HG02840 (cell line): Measurements from ENCODE around the gene COMMD1.
"Not testable (repeated sequence)": the region's sequence is repeated elsewhere in the genome, so short reads cannot be mapped to it uniquely, and the experiment has no call there.

Experiments
- ATAC-seq: cut with Tn5 transposase; IDR thresholded peaks from one replicate; pipeline ENCODE4 v1.9.1; 2021; ENCODE audit warnings: mild to moderate bottlenecking, moderate library complexity, moderate number of reproducible peaks; ENCODE audit not compliant: unreplicated experiment, low FRiP score

Gene COMMD1

DNA sequence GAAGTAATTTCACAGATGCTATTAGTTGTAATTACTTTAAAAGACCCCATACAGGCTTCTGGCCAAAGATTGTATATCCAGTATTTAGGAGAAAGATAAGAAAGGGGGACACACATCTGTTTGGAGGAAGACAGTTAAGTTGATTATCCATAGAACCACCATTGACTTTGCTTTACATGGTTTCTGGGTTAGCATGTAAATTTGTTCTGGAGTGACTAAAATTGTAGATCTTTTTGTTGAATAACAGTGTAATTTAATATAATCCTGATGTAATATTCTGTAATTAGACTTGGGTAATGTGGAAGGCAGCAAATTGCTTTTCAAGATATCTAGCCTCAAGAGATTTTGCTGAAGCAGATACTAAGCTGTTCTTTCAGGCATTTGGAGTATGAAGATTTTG lies 17.2 kb downstream of the COMMD1 start:
- no peak for ATAC-seq

DNA sequence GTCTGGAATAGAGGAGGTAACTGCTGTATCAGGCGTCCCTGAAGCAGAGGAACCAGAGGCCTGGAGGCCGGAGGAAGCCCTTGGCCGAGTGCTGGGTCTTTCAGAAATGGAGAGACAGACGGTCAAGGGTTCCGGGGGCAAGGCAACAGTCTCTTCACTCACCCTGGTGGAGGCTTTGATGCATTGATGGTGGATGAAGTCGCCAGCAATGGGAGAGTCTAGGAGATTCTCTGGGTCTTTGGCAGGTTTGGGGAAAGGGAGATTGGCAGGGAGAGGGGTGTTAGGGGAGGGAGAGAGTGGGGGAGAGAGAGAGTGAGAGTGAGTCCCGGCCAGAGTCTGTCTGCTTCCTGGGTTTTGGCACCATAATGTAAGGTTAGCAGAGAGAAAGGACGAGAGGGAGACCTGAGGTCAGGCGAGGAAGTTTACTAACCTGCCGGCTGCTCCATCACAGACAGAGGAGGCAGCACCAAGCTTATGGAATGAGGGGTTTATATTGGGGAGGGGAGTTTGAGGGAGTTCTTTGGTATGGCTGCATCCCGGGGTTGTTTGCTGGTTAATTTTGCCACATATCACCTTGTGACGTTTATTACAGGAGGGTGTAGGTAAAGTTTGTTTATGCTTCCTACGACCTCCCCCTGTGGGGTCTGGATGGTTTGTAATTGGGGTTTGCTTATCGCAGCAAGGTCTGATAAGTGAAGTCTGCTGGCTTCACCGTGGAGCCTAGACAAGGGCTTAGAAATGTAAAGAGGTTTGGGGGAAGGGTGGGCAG lies 19.6 kb downstream of the COMMD1 start:
- ATAC-seq: no peak

DNA sequence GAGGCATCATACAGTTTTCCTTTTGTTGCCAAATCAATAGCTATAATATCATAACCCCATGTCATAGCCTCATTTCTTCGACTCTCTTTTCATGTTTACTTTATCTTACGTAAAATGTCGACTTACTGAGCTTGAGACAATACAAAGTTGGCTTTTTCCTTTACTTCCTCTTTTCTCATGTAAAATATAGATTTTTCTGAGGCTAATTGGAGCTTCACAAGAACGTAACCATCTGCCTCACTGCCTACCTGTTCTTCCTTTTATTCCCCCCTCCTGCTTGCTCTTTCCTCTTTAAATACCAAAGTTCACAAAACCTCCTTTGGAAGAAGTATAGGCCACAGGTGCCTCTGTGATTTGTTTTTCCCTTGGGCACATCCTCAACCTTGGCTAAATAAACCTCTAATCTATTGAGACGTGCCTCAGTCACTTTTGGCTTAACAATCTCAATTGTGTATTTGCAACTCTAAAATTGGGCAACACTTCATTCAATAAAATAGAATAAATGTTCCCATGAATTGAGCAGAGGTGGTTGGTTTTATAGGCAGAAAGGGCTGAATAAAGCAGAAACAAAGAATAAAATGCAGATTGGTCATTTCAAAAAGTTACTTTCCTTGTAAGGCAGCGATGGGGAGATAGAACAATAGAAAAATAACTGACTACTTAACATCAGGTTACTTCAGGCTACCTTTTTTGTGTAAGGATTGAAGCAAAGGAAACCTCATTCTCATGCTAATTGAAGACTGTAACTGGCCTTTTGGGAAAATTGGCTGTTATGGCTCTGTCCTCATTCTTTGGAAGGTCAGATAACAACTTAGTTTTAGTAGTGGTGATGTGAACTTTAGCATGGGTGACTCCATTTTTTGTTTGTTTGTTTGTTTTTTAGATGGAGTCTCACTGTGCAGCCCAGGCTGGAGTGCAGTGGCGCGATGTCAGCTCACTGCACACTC lies 21.3 kb downstream of the COMMD1 start:
- no peak for ATAC-seq

DNA sequence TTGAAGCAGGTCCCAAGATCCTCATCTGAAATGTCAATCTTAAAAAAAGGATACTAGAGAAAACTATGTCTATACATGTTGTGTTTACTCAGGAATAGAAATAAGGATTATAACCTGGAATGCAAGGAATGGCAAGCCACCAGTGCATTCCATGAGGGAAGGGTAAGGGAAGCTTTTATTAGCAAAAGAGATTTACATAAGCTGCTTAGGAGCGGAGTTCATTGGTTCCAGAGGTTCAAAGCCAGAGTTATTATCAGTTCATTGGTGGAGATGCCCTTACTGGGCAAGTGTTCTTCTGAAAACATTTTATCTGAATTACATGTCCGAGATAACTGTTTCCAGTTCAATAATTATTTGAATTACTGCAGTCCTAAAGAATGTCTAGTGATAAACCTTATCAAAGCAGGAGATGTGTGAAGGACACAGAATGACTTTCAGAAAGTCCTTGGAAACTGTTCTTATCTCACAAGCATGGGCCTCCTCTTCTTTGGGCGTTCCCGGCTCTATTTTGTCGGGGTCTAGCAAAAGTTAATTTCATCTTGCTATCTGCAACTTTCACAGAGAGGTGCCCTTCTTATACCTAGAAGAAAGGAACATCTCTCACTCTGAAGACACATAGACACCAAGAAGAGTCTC lies 23.5 kb downstream of the COMMD1 start:
- ATAC-seq: no peak

DNA sequence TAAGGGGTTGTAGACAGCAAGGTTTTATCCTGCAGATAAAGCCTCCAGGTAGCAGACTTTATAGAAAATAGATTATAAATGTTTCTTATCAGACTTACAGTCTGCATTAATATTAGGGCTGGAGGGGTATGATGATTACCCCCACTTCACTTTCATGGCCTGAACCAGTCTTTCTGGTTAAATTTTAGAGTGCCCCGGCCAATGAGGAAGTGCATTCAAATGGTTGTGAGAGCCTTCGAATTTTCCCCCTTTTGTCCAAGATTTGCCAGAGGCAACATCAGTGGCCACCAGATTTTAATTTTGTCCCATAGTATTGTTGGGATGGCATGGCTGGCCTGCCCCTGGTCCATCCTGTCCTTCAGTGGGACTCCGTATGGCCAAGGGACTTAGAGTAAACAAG lies 31.6 kb downstream of the COMMD1 start:
- ATAC-seq: no peak

DNA sequence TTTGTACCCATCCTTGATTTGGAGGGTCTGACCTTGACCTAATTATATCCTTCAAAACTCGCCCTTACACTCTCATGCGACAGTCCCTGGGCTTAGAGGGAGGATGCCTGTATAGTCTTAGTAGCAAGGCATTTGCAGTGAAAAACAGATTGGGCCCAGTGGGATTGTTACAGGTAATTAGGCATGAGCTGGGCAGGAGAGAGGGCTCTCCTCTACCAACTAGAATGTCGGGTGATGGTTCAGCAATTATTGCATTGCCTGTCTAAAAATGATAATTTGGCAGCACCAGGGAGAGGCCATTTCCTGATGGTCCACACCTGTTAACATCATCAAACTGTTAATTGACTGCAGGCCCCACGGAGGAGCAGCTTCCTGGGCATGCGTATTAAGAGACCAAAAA lies 32.4 kb downstream of the COMMD1 start:
- ATAC-seq: no peak

DNA sequence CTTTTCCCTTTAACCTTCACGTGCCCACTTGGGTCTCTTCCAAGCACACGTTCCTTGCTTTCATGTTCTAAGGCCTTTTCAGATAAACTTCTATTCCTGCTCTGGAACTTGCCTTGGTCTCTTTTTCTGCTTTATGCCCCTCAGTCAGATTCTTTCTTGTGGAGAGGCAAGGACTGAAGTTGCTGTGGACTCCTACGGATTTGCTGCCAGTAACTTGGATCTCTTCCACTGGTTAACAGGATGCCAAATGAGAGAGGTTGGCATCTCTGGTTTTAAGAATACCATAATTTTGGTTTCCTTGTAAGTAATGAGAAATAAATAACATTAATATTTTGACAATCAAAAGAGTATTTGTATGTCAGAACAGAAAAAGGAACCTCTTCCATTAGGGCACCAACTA lies 33.0 kb downstream of the COMMD1 start:
- no peak for ATAC-seq

DNA sequence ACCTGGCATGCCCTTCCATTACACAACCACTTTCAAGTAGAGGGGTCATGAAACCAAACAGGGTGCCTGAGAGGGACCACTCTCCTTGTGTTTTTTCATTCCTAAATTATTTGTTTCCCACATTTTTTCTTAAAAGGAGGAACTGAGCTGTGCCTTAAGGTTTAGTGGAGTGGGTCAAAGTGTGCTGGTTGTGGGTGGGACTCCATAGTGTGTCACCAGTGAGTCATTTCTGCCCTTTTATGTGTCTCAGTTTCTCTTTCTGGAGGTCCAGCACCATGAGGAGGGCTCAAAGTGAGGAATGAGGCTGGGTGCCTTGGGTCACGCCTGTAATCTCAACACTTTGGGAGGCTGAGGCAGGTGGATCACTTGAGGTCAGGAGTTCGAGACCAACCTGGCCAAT lies 37.8 kb downstream of the COMMD1 start:
- ATAC-seq: no peak

DNA sequence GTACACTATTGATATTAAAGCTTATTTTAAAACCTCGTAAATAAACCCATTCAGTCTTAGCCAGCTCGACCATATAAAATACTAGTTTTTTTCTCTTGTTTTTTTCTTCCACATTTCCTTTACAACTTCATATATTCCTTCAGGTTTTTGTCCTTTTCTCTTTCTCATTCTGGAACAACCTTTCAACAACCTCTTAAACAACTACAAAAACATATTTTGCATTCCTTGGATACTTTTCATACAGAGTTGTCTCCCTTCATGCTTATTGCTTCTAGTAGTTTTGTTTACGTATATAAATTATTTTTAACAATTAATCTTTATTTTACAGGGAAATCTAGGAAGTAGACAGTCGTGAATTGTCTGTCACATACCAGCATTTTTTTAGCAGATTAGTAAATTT lies 41.2 kb downstream of the COMMD1 start:
- ATAC-seq: no peak

DNA sequence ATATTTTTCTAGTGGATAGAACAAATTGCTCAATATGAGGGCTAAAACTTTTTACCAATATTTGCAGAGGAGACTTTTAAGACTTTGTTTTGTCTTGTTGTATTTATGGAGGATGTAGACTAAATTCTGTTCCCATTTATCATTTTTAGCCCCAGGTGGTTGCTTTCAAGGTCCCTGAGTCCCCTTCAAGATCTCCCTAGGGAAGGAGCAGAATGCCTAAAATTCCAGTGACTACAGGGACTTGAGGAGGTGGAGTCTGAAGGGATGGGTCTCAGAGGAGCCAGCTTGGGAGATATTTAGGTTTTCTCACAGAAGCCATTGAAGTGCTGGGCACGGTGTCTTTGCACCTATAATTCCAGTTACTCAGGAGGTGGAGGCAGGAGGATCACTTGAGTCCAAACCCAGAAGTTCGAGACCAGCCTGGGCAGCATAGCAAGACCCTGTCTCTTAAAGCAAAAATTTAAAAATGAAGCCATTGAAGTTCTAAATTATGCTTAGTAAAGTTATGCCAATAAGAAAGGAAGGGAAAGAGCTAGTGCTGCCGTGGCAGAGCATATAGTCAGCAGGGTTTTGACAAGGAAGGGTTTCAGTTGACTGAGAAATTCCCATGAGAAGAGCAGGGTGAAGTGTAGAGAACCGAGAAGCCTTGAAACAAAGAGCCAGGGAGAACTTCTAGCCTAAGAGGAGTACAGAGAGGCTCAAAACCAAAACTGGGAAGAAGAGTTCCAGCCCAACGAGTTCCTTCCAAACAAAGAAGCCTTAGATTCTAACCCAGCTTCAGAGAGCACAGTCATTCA lies 43.4 kb downstream of the COMMD1 start:
- no peak for ATAC-seq

DNA sequence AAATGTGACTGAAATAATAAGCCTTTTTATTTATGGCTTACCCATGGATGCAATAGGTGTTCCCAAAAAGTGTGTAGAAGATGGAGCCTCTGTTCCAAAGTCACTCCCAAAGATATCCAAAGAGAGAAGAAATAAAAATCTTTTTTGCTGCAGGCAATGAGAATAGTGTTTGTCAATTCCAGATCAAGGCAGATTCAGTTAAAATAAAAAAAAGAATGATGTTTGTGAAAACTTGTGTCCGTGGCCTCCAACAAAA lies 43.9 kb downstream of the COMMD1 start:
- ATAC-seq: no peak

DNA sequence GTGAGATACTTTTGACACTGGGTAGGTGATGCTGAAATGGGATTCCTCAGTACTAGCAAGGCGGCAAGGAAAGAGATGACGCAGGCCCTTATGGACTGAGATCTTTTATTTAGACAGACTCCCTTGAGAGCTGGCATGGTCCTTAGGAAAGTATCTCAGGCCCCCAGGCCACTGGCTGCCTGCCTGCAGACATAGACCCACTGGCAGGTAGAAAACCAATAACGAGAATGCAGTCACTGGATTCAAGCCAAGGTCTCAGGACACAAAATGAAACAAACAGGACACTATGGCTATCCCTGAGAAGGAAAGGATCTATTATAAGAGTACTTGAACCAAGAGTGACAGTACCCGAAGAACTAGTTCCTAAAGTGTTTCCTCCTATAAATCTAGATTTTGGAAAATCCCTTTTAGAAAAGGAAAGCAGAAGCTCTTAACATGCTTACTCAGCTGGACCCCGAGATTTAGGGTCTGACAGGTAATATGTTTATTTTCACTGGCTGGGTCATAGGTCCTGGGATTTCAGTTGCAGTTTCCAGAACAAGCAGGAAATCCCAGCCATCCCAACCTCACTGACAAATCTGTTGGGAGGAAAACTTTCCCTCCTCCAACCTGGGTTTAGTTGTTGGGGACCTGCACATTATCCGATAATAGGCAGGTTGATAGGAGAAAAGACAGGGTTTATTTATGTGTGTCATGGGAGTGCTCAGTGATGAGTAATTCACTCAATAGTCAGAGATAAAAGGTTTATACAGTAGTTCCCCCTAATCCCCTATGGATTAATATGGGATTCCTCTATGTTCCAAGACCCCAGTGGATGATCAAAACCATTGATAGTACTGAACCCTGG lies 44.5 kb downstream of the COMMD1 start:
- no peak for ATAC-seq

DNA sequence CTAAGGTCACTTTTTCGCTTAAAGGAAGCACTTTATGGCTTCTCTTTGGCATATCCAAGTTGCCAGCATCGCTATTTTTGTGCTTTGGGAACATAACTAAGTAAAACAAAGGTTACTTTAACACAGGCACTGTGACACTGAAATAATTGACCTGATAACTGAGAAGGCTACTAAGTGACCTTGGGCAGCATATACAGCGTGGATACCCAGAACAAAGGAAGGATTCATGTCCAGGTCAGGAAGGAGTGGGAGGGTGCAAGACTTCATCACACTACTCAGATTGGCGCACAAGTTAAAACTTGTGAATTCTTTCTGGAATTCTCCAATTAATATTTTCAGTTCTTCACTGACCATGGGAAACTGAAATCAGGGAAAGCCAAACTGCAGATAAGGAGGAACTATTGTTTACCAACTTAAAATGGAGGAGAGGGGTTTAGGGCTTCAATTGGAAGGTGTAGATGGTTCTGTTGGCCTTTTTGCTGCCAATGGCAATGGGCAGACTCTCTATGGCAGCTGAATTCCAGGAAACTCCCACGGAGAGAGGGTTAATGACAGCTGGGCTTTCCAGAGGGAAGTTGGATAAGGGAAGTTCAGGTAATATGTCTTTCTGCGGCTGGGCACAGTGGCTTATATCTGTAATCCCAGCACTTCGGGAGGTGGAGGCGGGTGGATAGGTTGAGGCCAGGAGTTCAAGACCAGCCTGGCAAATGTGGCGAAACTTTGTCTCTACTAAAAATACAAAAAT lies 45.3 kb downstream of the COMMD1 start:
- no peak for ATAC-seq

DNA sequence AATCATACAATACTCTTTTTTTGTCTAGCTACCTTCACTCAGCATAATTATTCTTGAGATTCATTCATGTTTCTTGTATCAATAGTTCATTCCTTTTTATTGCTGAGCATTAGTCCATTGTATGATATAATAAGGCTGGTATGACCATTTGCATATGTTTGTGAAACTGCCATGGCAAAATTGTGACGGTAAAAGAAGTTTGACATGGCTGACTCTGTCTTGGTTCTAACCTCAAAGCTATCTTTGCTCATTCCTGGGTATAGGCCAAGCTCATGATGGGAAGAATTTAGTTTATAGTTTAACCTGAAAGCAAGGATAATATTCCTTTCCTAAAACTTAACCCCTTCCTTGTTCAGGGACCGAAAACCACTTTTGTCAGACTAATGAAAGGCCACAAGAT lies 46.4 kb downstream of the COMMD1 start:
- no peak for ATAC-seq

DNA sequence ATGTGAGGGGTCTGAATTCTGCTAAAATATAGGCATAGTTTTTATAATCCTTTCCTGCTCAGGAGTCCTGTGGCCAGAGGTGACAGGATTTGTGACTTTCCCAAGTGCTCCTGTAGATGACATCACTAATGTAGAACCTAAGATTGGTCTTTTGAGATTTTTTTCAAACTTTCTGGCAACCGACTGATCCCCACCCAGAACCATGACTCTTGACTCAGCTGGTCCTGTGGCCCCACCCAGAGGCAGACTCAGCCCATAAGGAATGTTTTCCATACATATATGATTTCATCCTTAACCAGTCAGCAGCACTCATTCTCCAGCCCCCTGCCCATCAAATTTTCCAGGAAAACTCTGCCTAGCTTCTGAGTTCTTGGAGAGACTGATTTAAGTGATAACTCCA lies 46.8 kb downstream of the COMMD1 start:
- ATAC-seq: no peak

DNA sequence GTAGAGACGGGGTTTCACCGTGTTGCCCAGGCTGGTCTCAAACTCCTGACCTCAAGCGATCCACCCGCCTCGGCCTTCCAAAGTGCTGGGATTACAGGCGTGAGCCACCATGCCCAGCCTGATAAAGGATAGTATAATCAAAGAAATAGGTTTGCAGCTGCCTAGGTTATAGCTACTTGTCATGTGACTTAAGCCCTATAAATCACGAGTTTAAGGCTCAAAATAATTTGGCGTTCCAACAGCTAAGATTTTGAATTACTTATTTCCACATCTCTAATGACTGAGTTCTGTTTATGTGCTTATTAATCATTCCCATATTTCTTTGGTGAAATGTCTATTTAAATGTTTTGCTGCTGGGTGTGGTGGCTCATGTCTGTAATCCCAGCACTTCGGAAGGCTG lies 49.4 kb downstream of the COMMD1 start:
- not testable (repeated sequence) for ATAC-seq

DNA sequence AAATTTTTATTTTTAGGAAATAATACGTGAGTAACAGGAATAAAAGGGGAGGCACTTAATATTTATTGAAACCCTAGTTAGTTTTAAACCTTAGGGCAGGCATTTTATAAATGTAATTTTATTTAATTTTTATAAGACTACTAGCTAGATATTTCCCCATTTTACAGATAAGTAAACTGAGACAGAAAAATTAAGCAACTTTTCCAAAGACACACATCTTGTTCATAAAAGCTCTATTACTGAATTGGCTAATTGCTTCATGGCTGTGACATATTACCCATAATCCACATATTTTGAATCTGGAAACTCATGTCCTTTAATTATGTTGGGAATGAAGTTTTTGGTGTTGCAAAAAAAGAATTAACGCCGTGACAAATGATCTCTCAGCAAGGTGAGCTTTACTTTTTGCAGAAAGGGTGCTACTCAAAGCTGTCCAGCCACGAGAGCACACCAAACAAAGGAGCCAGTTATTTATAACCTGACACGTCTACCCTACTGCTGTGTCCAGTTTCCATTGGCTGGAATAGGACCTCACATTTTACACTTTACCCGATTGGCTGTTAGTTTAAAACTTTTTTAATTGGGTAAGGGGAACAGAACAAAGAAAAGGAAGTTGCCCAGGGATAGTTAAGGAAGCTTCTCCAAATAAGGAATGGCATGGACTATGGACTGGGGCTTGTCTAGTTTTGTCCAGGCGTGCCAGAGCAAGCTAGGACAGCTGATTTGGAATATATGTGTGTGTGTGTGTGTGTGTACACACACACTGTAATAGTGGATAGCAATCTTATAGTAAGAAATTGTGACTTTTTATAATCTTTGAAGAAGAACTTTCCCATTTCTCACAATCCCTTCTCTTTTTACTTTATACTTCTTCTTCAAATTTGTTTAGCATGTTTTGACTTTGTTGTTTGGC lies 54.2 kb downstream of the COMMD1 start:
- no peak for ATAC-seq

DNA sequence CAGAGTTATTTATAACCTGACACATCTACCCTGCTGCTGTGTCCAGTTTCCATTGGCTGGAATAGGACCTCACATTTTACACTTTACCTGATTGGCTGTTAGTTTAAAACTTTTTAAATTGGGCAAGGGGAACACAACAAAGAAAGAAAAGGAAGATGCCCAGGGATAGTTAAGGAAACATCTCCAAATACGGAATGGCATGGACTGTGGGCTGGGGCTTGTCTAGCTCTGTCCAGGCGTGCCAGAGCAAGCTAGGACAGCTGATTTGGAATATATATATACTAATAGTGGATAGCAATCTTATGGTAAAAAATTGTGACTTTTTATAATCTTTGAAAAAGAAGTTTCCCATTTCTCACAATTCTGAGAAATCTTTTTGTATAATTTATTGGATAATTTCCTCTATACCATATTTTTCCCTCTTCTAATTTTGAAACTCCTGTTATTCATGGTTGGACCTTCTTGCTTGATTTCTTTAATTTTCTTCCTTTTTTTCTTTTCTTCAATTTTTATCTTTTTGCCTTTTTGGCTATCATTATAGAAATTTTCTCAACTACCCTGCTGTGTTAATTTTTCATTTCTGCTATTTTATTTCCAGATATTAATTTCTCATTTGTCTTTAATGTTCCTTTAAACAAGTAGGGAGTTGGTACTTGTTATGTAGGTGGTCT lies 55.9 kb downstream of the COMMD1 start:
- ATAC-seq: no peak
